C4-2B (cell line): ENCODE measurements around the gene JMJD7.

ENCODE experiments used
- H3K27ac ChIP-seq: fragments of 450-650 bp; 2 replicates; pipeline ENCODE4 v1.5.1; 2017
- ZFX ChIP-seq: fragments of 450-650 bp; IDR thresholded peaks from 2 replicates; pipeline ENCODE4 v1.6.1; 2017
- TF ChIP-seq, protein P1 (sequence below): fragments of 450-650 bp; conservative IDR thresholded peaks from 2 replicates; pipeline ENCODE4 v1.5.1; 2017; ENCODE audit warnings: mild to moderate bottlenecking

JMJD7 gene

DNA sequence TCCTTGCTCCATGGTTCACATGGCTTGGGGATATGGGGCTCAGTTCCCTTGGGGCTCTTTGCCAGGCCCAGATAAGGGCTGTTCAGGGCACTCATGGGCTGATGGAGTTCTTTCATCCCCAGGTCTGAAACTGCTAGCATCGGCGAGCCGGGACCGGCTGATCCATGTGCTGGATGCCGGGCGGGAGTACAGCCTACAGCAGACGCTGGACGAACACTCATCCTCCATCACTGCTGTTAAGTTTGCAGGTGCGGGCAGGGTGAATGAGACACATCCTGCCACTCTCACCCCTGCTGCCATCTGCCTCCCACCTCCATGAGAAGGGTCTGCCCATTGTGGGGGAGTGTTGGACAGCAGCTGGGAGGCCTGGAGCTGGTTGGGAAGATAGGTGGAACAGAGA, 11.1 kb upstream of the JMJD7 start:
- H3K27ac ChIP-seq: no peak overlapping the region
- TF ChIP-seq, protein P1, sequence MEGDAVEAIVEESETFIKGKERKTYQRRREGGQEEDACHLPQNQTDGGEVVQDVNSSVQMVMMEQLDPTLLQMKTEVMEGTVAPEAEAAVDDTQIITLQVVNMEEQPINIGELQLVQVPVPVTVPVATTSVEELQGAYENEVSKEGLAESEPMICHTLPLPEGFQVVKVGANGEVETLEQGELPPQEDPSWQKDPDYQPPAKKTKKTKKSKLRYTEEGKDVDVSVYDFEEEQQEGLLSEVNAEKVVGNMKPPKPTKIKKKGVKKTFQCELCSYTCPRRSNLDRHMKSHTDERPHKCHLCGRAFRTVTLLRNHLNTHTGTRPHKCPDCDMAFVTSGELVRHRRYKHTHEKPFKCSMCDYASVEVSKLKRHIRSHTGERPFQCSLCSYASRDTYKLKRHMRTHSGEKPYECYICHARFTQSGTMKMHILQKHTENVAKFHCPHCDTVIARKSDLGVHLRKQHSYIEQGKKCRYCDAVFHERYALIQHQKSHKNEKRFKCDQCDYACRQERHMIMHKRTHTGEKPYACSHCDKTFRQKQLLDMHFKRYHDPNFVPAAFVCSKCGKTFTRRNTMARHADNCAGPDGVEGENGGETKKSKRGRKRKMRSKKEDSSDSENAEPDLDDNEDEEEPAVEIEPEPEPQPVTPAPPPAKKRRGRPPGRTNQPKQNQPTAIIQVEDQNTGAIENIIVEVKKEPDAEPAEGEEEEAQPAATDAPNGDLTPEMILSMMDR: no peak
- TF ChIP-seq ZFX: no peak

DNA sequence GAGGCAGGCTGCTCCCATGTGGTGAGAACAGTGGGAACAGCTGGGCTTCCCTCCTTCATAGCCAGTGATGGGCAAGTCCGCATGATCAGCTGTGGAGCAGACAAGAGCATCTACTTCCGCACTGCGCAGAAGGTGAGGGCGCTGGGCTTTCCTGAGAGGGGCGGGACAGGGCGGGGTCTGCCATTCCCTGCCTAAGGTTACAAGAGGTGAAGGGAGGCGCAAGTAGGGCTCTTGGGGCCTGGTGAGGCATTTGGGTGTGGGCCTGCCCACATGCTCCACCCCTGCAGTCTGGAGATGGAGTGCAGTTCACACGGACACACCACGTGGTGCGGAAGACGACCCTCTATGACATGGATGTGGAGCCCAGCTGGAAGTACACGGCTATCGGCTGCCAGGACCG, 10.6 kb upstream of the JMJD7 start:
- TF ChIP-seq ZFX: no peak
- TF ChIP-seq, protein P1: no peak
- no peak overlapping the region for H3K27ac ChIP-seq

DNA sequence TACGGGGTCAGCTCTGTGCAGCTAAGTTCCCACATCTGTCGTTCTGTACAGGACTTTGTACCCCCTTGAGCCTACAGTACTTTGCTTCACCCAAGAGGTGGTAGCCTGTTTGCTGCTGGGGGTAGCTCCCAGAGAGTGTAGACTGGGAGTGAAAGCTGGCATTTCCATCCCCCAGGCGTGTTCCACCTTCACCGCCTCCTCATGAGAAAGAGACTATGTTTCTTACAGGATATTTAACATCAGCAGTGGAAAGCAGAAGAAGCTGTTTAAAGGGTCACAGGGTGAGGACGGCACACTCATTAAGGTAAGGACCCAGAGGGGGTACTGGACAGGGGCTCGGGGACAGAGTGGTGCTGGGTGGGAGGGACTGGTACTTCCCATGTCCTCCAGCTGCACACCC, 10.1 kb upstream of the JMJD7 start:
- no peak for TF ChIP-seq ZFX
- TF ChIP-seq, protein P1: no peak
- no peak overlapping the region for H3K27ac ChIP-seq

DNA sequence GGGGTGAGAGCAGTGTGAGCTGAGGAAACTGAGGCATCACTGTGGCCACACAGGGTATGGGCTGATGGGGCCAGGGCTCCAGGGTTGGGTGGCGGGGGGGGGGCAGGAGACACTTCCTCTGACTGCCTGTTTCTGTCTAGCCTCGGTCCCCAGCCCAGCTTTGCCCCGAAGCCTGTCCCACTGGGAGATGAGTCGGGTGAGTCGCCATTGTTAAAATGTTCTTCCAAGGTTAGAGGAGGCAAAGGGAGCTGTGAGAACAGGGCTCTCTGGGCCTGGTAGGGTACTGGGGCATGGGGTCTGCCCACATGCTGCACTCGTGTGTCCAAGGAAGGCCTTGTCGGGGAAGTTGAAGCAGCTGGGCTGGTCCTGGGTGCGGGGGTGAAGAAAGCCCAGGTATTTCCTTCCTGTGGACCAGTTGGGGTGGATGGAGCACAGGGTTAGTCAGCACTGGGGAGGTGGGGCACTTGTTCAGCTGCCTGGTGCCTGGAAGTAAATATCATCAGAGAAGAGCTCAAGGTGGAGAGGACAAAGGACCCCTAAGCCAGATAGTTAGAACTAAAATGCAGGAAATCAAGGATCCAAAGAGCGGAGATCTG, 8.3 kb upstream of the JMJD7 start:
- no peak overlapping the region for H3K27ac ChIP-seq

DNA sequence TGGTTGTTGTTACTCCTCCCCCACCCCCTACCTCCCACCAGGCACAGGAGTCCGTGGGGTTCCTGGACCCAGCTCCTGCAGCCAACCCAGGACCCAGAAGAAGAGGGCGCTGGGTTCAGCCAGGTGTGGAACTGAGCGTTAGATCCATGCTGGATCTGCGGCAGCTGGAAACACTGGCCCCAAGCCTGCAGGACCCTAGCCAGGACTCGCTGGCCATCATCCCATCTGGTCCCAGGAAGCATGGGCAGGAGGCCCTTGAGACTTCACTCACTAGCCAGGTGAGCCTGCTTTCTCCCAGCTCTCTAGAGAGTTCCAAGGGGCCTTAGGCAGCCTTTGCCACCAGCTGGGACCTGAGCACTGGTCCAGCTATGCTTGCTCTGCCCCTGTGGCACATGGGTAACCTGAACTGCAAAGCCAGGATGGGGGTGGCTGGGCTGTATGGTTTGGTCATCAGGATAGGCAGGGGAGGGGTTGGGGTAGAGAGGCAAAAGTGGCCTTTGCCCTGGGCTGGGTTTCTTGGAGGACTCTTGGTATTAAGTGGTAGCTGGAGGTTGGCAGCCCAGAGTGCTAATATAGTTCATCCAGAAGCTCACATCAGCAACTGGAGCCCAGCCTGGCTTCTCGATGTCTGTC, 7.0 kb upstream of the JMJD7 start:
- TF ChIP-seq ZFX: no peak
- TF ChIP-seq, protein P1: no peak
- peak overlapping the region; percentile 49 for H3K27ac ChIP-seq

More for the DNA sequence above, 8.3 kb upstream of the JMJD7 start:
- TF ChIP-seq, protein P1: no peak
- no peak for TF ChIP-seq ZFX

DNA sequence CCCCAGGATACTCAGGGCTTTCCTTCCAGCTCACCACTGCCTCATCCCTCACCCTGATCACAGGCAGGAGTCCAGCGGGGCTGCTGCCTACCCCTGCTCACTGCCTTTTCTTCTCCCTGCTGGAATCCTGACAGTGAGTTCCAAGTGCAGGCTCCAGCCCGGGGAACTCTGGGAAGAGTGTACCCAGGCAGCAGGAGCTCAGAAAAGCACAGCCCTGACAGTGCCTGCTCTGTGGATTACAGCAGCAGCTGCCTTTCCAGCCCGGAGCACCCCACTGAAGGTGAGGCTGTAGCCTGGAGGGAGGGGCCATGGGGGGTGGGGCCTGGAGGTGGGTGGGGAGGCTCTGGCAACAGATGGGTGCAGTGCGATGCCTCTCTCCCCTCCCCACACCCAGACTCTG, 6.1 kb upstream of the JMJD7 start:
- TF ChIP-seq ZFX: no peak
- TF ChIP-seq, protein P1: no peak
- H3K27ac ChIP-seq: peak overlapping the region; percentile 49; the same call in 1 of the 2 replicates

DNA sequence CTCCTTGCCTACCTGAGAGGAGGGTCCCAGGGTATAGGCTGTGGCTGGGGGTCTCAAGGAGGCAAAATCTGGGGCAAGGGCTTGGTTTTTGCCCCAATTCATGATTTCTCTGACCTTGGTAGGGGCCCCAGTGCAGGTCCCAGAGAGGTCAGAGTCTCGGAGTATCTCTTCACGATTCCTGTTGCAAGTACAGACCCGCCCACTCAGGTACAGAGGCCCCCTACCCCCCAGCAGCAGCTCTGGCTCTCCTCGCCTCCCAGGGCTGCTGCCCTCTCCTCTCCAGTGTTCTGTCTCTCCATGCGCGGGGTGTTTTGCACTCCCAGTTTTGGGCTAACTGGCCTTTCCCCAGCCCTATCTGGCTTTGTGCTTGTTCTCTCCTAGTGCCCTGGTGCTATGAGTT, 5.4 kb upstream of the JMJD7 start:
- no peak overlapping the region for H3K27ac ChIP-seq
- no peak for TF ChIP-seq ZFX
- TF ChIP-seq, protein P1: no peak
